H4 (cell line): ENCODE data around the gene KLHL41. TPM values are rescaled to one million over a fixed set of nuclear protein-coding genes. Genes with fewer than 3 reads are reported as not detected.
A peak's percentile ranks its signal among the peaks of the same experiment; 100 is the strongest.

Experiments used
- DNase-seq: peaks from one replicate; pipeline ENCODE4 v3.0.0-alpha.2; 2015; ENCODE audit warnings: low spot score
- total RNA-seq: library from RNA; depleted of rRNA; stranded (reverse); fragments of >200 nt; shearing (Covaris generic); gene quantifications from 2 replicates; pipeline ENCODE4 v1.2.3, GENCODE V29; 2014; rRNA removed

KLHL41 gene
- 0.23 TPM in 1 of 2 replicates, not detected in the other for total RNA-seq

GRCh38 chr2:169509298-169509885, at the start of gene KLHL41:
TSS of gene KLHL41 (plus strand) at chr2:169509702. CDS start at chr2:169509779, 77 bp downstream.
- no peak for DNase-seq

GRCh38 chr2:169461143-169461542, 48.4 kb upstream of the KLHL41 start:
- DNase-seq = no peak

- DNase-seq = peak; percentile 59
Measured at GRCh38 chr2:169462896-169463695, 46.4 kb upstream of the KLHL41 start.

- DNase-seq = no peak
Measured at GRCh38 chr2:169464466-169464865, 45.0 kb upstream of the KLHL41 start.

GRCh38 chr2:169464882-169465281, 44.6 kb upstream of the KLHL41 start:
- no peak for DNase-seq

GRCh38 chr2:169468841-169469240, 40.7 kb upstream of the KLHL41 start:
- no peak for DNase-seq

- no peak for DNase-seq
Measured at GRCh38 chr2:169469952-169470572, 39.4 kb upstream of the KLHL41 start.

GRCh38 chr2:169472249-169472648, 37.3 kb upstream of the KLHL41 start:
- no peak for DNase-seq

GRCh38 chr2:169476459-169476858, 33.0 kb upstream of the KLHL41 start:
- DNase-seq = peak; percentile 51

- no peak for DNase-seq
Measured at GRCh38 chr2:169478339-169478738, 31.2 kb upstream of the KLHL41 start.

- no peak for DNase-seq
Measured at GRCh38 chr2:169478745-169479256, 30.7 kb upstream of the KLHL41 start.

- DNase-seq = peak; percentile 65
Measured at GRCh38 chr2:169479257-169480078, 30.0 kb upstream of the KLHL41 start, which contains the start of gene BBS5. TSS of gene BBS5 (plus strand) at chr2:169479494. CDS start at chr2:169479554, 60 bp downstream.

GRCh38 chr2:169480079-169480465, 29.4 kb upstream of the KLHL41 start:
- no peak for DNase-seq

GRCh38 chr2:169485650-169486138, 23.8 kb upstream of the KLHL41 start:
- no peak for DNase-seq

- no peak for DNase-seq
Measured at GRCh38 chr2:169486487-169486886, 23.0 kb upstream of the KLHL41 start.

- no peak for DNase-seq
Measured at GRCh38 chr2:169490834-169491233, 18.7 kb upstream of the KLHL41 start.

GRCh38 chr2:169491378-169491777, 18.1 kb upstream of the KLHL41 start:
- DNase-seq = no peak

- DNase-seq = no peak
Measured at GRCh38 chr2:169493360-169493759, 16.1 kb upstream of the KLHL41 start.

GRCh38 chr2:169495310-169495928, 14.1 kb upstream of the KLHL41 start:
- DNase-seq = no peak

GRCh38 chr2:169504651-169505050, 4.9 kb upstream of the KLHL41 start:
- no peak for DNase-seq

- DNase-seq = peak; percentile 52
Measured at GRCh38 chr2:169507698-169508097, 1.8 kb upstream of the KLHL41 start.
